Stimulated activated CD4-positive, alpha-beta T cell treated with anti-CD3 and anti-CD28 coated beads, Interleukin-15, amount 100 ng/mL, for 48 hours (primary cell): ENCODE data around the gene RASD1.

ENCODE experiments used
- DNase-seq, 2 donors: peaks; one replicate each; pipeline ENCODE4 v3.0.0-alpha.2; 2020; ENCODE audit warnings: low read depth in 2 of 2

RASD1 gene

GRCh38 chr17:17527534-17527933 is 31.3 kb upstream of the RASD1 start:
- no peak for DNase-seq

- no peak for DNase-seq
These were observed 30.2 kb upstream of the RASD1 start for GRCh38 chr17:17526369-17526768.

DNA sequence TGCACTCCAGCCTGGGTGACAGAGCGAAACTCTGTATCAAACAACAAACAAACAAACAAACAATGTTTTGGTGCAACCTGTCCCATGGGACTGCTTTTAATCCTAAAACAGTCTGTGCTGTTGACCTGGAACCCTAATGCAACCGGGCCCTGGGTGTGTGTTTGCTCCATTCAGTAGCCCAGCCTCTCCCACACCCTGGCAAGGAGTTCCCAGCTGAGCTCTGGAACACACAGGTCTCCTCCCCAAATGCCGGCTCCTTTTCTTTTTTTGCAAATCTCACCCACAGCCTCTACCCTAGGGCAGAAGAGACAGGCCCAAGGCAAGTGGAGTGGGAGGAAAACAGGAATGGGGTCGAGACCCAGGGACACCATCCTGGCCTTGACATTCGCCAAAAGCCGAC is 29.8 kb upstream of the RASD1 start:
- no peak for DNase-seq

DNA sequence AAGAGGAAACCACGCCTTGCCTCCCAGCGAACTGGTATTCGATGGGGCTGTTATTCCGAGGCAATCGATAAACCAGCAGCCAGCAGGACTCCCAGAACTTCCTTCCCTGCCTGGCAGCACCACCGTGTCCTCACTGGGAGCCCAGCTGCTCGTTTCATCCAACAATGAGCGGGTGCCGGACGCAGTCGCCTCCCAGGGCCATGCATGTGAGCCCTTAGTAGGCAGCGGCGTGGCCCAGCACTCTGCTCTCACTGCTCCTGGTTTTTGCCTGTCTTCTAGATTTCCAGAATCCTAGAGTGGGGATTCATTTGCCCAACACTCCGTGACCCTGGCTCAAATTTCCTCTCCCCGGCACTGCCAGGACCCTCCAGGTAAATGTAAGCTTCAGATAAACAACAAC is 29.1 kb upstream of the RASD1 start:
- no peak for DNase-seq

- no peak for DNase-seq
These were observed 27.7 kb upstream of the RASD1 start for GRCh38 chr17:17523731-17524490.

- no peak for DNase-seq
These were observed 27.0 kb upstream of the RASD1 start for GRCh38 chr17:17523001-17523730.

GRCh38 chr17:17520599-17521232 is 24.5 kb upstream of the RASD1 start:
- no peak for DNase-seq

- no peak for DNase-seq
These were observed 23.7 kb upstream of the RASD1 start for GRCh38 chr17:17519886-17520285.

GRCh38 chr17:17518951-17519350 is 22.8 kb upstream of the RASD1 start:
- no peak for DNase-seq

DNA sequence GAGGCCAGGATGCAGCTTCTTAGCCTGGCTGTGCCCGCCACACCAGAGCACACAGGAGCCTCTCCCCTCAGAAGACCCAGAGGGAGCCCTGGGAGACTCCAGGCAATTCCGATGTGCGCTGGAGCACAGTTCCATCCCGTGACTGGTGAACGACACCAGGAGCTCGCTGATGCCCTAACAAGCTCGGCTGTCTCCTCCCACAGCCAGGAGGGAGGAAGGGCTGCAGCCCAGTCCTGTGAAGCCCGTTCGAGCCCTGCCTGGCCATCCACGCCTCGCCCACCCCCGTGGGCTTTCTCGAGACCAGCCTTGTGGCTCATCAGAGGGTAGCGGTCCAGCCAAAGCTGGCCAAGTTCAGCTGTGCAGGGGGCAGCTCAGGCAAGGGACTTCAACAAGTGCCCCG is 21.8 kb upstream of the RASD1 start:
- DNase-seq: no peak

DNA sequence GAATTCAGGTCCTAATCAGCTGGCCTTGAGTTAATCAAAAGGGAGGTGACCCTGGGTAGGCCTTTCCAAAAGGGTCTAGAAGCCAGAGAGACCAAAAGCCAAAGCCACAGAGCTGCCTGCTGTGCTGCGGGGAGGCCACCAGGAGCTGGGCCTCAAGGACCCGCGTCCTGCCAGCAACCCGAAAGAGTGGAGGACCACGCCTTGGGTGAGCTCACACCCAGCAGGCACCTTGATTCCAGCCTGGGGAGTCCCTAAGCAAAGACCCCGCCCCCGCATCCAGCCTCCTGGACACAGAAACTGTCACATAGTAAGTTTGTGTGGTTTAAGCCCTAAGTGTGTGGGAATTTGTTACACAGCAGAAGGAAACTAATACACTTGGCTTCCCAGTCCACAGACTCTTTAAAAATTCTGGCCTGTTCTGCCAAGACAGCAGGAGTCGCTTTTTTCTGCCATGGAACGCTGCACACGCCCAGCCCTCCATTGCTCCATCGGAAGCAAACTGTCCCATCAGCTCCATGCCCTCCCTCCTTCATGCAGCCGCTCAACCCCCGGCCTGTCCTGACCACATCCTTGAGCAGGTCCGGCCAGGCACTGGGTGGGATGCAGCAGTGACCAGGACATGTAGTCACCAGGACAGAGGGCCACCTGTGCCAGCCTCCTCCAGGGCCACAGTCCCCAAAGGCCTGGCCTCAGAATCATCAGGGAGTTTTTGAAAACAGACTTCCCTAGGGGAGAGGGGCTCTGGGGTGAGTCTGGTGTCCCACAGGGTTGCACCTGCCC is 20.9 kb upstream of the RASD1 start:
- DNase-seq: no peak

GRCh38 chr17:17515934-17516930 is 20.0 kb upstream of the RASD1 start:
- no peak for DNase-seq

- DNase-seq: no peak
These were observed 19.1 kb upstream of the RASD1 start for GRCh38 chr17:17514993-17515933.

GRCh38 chr17:17514361-17514992 is 18.3 kb upstream of the RASD1 start:
- DNase-seq: no peak

DNA sequence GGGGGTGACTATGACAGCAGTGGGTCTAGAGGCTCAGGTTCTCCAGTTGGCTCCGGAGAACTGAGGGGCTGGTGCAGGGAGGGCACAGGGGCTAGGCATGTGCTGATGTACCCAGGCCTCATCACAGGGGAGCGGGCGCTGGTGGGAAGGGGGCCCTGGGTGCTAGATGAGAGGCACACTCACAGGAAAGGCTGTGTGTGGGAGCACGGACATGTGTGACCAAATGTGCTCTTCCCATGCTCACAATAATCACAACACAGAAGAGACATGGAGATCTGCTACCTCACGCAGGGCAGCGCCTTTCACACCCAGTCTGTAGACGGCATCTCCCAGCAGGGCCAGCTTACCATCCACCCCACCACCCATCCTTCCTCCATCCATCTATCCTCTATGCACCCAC is 17.4 kb upstream of the RASD1 start:
- DNase-seq: no peak

- no peak for DNase-seq
These were observed 16.7 kb upstream of the RASD1 start for GRCh38 chr17:17512866-17513265.

- no peak for DNase-seq
These were observed 16.0 kb upstream of the RASD1 start for GRCh38 chr17:17511881-17512858.

GRCh38 chr17:17511293-17511741 is 15.1 kb upstream of the RASD1 start:
- DNase-seq: no peak
